Muscle of back (tissue), 11 donors: ENCODE results near the gene E4F1. TPM values are rescaled to one million over a fixed set of nuclear protein-coding genes. Genes with fewer than 3 reads are reported as not detected.
"Not testable (repeated sequence)": the region's sequence is repeated elsewhere in the genome, so short reads cannot be mapped to it uniquely, and the experiment has no call there.

ENCODE experiments used
- DNase-seq, 3 donors: peaks; one replicate each; pipeline versions ENCODE4 v3.0.0 to v3.0.0-alpha.2; 2013
- polyA plus RNA-seq, 10 donors: library from polyadenylated mRNA; unstranded; fragments of 120-200 nt; gene quantifications; one replicate each; pipeline ENCODE4 v1.2.1, GENCODE V29; 2013; ENCODE audit not compliant: insufficient read length in 10 of 10

The E4F1 gene
- polyA plus RNA-seq, 10 donors, result 9.4 to 20.1 (median 12.8) TPM

DNA sequence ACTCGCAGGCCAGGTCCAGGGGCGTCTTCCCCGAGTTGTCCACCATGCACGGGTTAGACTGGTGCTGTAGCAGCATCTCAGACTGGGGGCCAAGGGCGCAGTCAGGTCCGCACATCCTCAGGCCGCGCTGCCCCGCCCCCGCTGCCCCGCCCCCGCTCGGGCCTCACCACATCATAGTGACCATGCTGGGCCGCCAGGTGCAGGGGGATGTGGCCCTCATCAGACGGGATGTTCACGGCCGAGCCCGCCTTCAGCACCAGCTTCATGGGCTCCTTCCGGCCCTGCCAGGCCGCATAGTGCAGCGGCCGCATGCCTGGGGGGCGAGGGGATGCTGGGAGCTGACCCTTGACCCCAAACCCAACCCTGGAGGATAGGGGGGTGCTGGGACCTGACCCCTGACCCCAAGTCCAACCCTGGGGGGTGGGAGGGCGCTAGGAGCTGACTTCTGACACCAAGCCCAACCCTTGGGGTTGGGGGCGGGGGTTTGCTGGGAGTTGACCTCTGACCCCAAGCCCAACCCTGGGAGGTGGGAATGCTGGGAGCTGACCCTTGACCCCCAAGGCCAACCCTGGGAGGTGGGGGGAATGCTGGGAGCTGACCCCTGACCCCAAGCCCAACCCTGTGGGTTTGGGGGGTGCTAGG lies 34.0 kb upstream of the E4F1 start:
- no peak for DNase-seq

DNA sequence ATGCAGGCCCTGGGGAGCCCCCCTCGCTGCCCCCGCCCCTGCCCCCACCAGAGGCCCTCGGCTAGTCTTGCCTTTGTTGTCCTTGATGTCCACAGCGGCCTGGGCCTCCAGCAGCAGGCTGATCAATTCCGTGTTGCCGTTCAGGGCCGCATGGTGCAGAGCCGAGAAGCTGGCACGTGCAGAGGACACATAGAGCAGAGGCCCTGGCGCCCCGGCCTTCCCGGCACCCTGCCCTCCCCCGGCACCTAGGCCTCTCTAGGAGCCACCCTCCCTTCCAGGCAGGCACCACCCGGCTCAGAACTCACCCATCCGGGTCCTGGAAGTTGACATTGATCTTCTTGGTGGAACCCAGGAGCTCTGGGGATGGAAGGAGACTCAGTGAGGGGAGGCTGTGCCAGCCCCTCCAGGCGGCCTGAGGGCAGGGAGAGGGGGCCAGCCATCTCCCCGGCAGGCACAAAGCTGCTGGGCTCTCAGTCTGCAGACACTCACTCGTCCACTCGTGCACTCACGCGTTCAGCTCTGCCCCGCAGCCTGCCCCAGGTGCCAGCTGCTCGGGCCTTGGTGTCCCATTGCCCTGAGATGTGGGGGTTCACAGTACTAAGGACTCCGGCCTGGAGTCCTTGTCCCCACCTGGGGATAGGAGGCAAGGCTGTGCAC lies 33.3 kb upstream of the E4F1 start:
- DNase-seq, result no peak

DNA sequence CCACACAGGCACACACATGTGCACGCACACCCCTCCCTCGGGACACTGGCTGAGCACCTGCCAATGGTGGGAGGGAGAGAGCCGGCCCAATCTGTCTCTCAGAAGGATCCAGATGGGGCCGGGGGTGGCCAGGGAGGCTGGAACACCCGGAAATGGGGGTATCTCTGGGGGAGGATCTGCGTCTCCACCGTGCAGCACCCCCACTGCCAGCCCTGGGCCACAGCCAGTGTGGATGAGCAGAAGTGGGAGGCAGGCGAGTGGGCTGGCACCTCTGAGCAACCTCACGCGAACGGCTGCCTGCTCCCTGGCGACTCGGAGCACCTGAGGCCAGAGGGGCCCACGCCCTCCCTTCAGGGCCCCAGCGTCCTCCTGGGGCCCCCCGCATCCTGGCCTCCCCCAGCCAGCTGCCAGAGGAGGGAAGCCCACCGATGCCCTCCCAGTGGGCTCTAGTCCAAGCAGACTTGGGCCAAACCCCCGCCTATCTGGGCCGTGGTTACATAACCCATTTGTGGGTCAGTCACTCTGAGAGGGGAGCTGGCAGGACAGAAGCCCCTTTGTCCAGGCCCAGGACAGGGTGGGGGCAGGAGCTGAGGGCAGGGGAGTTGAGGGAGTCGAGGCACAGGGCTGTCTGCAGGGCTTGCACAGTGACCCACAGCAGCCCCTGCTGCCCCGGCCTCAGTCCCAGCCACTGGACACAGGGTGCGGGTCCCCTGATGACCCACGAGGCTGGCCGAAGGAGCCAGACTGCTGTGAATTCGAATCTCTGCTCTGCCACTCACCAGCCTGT lies 32.5 kb upstream of the E4F1 start:
- no peak for DNase-seq

DNA sequence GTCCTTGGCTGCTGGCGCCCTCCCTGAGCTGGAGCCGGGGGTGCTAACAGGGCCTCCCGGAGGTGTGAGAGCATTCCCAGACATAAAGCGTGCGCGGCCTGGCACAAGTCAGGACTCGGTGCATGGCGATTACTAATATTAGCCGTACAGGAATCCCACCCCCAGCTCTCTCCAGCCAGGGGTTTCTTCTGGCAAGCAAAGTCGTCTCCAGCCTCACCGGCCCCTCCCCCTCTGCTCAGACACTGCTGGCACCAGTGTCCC lies 32.0 kb upstream of the E4F1 start:
- no peak for DNase-seq

DNA sequence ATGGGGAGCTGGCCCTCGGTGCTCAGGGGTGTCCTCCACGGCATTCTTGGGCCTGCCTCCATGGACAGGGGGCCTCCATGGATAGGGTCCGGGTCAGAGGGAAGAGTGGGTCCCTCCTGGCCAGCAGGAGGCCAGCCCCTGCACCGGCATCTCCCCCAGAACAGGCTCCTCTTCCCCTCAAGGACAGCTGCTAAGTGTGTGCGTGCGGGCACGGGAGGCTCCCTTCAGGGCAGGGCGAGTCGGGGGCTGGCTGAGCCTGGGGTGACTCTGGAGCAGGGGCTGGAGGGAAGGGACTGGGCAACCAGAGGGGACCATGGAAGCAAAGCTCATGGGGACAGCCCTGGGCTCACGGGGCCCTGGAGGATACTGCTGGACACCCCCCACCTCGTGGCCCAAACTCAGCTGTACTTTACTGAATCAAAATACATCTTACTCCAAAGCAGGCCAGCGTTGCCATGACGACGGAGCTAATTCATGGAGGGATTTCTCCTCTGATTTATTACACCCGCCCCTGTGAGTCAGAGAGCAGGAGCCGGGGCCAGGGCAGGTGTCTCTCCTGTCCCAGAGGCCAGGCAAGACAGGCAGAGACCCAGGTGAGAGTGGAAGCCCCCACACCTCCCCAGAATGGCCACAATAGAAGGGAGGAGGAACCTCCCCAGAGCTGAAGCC lies 29.1 kb upstream of the E4F1 start:
- DNase-seq, result peak in 1 of 3 donors; percentile 67

DNA sequence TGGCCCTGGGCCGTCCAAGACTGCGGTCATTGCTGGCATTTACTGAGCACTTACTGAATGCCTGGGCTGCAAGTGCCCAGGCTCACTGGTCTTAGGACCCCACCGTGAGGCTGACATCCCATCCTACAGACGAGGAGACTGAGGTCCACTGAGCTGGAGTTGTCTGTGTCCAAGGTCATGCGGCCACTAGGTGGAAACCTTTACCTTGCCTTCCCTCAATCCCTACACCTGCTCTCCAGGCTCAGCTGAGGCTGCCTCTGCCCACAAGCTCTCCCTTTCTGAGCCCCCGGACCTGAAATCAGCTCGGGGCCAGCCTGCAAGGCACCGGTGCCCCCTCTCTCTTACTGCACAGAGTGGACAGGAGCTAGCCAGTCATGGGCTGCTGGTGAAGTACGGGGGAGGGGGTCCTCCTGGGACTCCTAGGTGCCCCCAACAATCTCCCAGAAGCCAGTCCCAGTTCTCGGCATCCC lies 28.5 kb upstream of the E4F1 start:
- DNase-seq, result peak in 1 of 3 donors; percentile 60

DNA sequence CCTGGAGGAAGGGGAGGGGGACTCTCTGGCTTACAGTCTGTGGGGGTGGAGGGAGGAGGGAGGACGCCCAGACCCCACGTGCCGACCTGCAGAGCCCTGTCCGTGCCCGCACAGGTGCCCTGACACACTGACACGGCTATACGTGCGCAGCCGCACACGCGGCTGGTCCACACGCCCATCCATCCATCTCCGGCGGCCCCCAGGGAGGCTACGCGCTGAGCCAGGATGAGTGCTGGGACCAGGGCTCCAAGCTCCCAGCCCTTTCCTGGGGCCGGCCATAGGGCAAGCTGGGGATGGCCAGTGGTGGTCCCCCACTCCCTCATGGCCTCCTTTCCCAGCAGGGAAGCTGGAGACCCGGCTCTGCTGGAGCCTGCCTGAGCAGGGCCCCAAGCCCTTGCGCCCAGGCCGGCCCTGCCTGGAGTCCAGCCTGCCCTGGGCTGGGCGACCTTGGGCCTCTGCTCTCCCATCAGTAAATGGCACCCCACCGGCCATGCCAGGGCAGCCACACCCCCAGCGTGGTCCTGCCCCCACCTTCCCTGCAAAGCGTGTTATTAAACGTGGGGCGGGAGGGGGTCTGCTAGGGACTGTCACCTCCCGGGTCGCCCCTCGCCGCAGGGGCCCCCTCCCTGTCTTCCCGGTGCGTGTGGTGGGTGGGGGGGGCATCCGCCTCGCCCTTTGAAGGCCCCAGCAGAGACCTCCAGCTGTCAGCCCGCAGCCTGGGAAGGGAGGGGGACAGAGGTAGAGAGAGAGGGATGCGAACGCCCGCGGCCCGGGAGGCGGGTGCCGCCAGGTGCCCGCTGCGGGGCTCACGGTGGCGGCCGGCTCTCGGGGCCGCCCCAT lies 27.8 kb upstream of the E4F1 start:
- DNase-seq, result peak in 1 of 3 donors; percentile 41

DNA sequence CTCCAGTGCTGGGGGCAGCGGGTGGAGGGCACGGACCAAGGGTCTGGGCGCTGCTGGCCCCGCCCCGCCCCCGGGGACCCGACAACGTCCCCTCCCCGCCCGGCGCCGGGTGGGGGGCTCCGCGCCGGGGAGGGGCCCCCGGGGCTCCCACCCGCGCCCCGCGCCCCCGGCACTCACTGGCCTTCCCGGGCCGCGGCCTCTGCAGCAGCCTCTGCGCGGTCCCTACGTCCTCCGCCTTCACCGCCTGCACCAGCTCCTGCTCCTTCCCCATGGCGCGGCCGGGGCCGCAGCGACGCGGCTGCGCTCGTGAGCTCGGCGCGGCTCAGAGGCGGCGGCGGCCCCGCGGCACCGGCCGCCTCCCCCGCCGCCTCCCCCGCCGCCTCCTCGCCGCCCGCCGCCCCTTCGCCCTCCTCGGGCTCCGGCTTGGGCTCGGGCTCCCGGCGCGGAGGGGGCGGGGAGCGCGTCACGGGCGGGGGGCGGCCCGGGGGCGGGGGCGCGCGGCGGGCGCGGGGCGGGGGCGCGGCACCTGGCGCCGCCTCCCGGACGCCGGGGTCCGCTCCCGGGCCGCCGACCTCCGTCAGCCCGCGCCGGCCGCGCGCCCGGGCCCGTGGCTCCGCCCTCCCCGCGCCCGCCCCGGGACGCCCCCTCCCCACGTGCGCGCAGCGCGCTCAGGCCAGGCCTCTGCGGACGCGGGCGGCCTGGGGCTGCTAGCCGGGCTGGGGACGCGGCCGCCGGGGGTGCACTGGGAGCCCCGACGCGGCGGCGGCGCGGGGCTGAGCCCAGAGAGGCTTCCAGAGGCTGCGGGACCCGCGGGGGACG lies 27.0 kb upstream of the E4F1 start, which contains the start of gene CASKIN1:
Gene CASKIN1, minus strand, starts transcription at position 444 of the 819 bp plus-strand sequence. Its CDS starts 173 bp downstream, at position 271.
- DNase-seq, result peak in 1 of 3 donors; percentile 43

DNA sequence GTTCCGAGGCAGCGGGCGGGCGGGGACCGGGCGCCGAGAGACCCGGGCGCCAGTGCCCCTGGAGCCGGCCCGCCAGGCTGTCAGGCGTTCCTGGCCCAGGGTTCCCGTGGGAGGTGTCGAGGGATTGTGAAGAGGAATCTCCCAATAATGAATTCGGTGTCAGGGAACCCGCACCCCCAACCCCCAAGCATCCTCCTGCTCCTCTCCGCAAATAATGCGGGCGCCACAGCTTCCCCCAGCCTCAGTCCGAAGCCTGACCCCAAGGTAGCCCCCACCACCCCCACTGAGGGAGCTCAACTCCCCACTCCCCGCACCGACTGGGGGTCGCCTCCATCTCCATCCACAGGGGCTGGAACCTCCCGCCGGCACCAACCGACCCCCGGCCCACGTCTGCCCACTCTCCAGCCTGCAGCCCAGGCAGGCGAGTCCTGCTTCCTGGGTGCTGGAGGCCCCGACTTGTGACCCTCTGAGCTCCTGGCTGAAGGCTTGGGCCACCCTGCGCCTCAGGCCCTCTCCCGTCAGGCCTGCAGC lies 26.3 kb upstream of the E4F1 start:
- no peak for DNase-seq

DNA sequence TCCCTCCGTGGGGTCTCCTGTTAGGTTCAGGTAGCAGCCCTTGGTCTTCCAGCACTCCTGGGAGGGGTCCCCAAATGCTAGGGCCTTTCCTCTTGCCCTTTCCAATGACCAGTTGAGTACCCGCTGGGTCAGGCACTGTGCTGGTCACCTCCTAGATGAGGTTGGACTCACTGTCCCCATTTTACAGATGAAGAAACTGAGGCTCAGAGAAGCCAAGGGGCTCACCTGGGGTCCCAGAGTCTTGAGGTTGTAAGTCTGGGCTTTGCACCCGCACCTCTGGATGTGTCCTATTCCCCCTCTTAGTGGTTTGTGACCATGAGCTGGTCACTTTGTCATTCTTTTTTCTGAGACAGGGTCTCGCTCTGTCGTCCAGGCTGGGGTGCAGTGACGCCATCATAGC lies 25.6 kb upstream of the E4F1 start:
- no peak for DNase-seq

DNA sequence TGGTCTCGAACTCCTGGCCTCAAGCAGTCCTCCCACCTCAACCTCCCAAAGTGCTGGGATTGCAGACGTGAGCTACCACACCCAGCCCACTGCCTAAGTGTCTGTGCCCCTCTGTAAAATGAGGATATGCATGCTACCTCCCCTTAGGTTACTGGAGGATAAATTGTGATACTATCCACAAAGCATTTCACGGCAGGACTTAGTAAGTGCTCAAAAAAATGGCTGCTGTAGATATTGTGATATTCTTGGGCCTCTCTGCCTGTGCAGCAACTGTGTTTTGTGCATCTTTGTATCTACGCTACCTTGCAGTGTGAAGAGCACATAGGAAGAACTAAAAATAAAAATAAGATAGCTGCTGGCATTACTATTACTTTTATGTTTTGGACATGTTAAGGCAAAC lies 25.1 kb upstream of the E4F1 start:
- no peak for DNase-seq

DNA sequence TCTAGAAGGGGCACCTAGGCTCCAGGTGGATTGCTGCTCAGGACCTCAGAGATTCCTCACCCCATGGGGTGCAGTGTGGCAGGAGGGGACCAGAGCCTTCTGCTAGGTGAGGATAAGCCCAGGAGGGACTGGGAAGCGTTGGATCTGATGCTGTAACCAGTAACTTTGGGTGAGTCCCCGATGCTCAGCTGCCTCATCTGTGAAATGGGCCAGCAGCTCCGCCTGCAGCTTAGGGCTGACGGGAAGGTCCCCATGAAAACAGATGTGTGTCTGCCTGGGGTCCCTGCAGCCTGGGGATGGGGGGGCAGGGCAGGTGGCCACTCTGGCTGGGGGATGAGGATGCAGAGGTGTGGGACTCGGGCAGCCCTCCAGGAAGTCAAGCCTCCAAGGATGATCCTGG lies 24.3 kb upstream of the E4F1 start:
- DNase-seq, result no peak

DNA sequence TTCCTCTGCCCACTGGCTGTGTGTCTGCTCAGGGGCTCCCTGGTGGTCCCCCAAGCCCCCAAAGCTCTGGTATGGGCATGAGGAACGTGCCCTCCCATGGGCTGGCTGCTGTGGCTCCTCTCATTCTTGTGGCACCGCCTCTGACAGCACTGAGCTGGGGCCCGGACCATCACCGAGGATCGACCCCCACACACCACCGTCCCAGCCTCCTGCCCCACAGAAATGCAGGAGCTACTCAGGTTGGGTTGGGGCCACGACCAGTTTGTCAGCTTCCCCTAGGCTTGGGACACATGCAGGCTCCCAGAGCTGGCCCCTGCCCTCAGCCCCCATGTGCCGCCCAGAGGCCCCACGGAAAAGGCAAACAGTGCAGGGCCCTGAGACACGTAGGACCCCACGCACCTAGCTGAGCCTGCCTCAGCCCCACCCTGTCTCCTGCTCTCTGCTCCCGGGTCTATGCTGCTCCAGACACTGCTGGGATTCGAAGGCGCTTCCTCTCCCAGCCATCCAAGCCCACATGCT lies 23.7 kb upstream of the E4F1 start:
- DNase-seq, result no peak

DNA sequence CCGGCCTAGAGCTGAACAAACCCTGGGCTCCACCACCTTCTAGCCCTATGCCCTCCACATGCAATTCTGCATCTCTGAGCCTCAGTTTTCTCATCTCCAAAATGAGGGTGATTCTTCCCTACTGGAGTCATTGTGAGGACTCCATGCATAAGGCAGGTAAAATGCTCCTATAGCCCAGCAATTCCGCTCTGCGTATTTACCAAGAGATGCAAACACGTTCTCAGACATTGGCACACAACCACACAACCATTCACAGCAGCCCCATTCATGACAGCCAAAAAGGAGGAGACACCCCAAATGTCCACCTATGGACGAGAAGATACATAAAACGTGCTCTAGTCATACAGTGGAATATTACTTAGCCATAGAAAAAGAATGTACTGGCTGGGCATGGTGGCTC lies 23.1 kb upstream of the E4F1 start:
- no peak for DNase-seq

DNA sequence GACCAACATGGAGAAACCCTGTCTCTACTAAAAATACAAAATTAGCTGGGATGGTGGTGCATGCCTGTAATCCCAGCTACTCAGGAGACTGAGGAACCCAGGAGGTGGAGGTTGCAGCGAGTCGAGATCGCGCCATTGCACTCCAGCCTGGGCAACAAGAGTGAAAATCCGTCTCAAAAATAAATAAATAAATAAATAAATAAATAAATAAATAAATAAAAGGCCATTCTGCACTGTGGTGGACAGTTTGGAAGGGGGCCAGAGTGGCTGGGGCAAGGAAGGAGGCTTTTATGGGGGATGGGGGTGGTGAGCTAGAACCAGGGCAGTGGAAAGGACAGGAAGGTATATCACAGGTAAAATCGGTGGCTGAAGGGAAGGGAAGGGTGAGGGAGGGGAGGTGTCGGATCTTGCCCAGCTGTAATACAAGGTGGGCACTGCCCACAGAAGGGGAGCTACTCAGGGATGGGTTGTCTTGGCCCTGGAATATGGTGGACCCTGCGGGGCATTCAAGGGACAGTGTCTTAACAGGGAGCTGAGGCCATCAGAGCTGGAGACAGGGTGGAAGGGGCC lies 20.2 kb upstream of the E4F1 start:
- not testable (repeated sequence) for DNase-seq

DNA sequence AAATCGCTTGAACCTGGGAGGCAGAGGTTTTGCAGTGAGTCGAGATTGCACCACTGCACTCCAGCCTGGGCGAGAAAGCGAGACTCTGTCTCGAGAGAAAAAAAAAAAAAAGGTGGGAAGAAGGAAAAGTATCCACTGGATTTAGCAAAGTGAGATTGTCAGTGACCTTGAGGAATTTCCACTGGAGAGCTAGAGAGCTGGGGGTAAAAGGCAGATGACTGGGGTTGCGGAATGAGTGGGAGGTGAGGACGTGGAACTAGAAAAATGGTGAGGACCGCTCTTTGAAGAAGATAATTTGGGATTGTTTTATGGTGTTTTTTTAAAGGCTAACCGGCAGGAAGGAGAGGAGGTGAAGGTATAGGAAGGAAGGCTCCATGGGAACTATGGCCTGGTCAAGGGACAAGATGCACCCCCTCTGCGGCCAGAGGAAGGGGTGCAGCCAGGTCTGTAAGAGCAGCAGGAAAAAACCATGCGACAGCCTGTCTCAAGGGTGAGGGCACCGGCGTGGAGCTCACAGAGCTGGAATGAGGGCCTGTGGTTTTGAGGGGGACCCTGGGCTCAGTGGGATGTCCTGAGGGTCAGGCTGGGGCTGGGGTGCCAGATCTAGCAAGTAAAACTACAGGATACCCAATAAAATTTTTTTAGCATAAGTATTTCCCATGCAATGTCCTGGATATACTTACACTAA lies 18.8 kb upstream of the E4F1 start:
- DNase-seq, result no peak

DNA sequence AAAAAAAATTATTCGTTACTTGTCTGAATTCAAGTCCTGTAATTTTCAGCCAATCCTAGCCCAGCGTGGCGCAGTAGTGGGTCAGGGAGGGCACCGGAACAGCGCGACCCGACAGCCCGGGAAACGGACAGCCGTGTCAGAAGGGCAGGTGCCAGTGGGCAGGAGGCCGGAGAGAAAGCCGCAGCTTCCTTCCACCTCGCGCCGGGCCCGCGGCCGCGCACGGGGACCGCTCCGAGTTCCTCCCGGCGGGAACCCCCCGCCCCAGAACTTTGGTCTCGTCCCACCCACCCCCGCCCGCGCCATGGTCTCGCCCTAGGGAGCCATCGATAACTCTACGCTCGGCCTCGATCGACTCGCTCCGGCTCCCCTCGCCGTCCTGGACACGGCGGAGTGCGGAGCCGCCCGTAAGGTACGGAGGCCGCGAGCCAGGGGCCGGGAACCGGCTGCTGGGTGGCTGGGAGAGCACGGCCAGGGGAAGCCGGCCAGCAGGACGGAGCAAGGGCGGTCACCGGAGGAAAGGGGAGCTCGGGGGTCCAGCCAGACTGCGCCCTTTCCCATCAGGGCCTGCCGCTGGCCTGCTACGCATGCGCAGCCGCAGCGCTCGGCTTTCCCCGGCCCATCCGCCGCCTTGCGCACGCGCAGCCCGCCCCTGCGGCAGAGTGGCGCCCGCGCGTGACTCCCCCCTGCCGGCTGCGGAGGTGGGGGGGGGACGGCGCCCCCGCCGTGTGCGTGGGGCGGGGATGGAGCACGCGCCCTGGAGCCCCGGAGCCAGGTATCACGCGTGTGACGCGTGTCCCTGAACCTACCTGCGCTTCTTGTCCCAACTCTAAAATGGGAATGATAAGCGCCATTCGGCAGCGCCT lies 18.1 kb upstream of the E4F1 start, which contains the start of gene MLST8:
Gene MLST8, plus strand, starts transcription at position 351 of the 863 bp plus-strand sequence. CDS start 632 bp downstream, outside the sequence.
- DNase-seq, result peak; percentile 85 to 98 (median 93)

DNA sequence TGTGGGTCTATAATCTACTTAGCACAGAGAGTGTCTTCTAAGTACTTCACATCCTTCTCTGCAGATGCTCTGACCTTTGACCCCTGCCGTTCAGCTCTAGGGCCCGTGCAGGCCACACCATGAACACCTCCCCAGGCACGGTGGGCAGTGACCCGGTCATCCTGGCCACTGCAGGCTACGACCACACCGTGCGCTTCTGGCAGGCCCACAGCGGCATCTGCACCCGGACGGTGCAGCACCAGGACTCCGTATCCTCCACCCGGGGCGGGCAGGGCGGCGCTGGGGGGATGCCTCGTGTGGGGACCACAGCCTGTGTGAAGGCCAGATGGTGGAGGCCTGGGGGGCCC lies 17.5 kb upstream of the E4F1 start:
- DNase-seq, result no peak
